HepG2 (cell line): ENCODE results near the gene TMEM31. TPM values are rescaled to one million over a fixed set of nuclear protein-coding genes. Genes with fewer than 3 reads are reported as not detected.

Experiments used
- ATAC-seq: fragments of 200-7000 bp; cut with Tn5 transposase; 3 replicates; pipeline ENCODE4 v1.9.1; 2020; ENCODE audit warnings: mild to moderate bottlenecking, moderate library complexity
- BruUV-seq: library from RNA; stranded (reverse); fragments of 400-500 nt; replicated peaks from 2 replicates; lab custom pipeline; 2021; lab: Mats Ljungman, UMichigan
- CTCF ChIA-PET: fragments of 300-600 bp; formaldehyde crosslinking; extraction: SDS; loops from one replicate; lab custom pipeline; 2021; ENCODE audit warnings: low total read pairs, inconsistent platforms, low intra/inter-chr PET ratio; lab: Yijun Ruan, JAX
- POLR2A ChIA-PET: fragments of 350-600 bp; sonication (Branson Sonifier 250); formaldehyde crosslinking; loops from one replicate; lab custom pipeline; 2020; ENCODE audit warnings: antibody characterized with exemption, inconsistent platforms; lab: Yijun Ruan, JAX
- DNase-seq: peaks from one replicate; pipeline ENCODE4 v3.0.0-alpha.2; 2015; ENCODE audit warnings: low spot score
- FAIRE-seq: peaks from 3 replicates; lab custom pipeline; 2011; peaks lifted over from hg19 to GRCh38; lab: Jason Lieb, UNC
- H2AFZ ChIP-seq: one replicate; pipeline ENCODE4 v1.6.1; 2011; ENCODE audit warnings: low read length, inconsistent platforms
- H3K27ac ChIP-seq: fragments of 300-600 bp; 3 replicates; pipeline ENCODE4 v1.8.0; 2011; ENCODE audit warnings: mixed run types, mild to moderate bottlenecking, mixed read lengths, low read length, inconsistent platforms; ENCODE audit not compliant: insufficient read depth; ENCODE audit errors: extremely low read length
- H3K27me3 ChIP-seq, 2 experiments: fragments of 200-600 bp in 1 of 2; 2 replicates in 1 of 2; 3 replicates in 1 of 2; pipeline versions ENCODE4 v1.6.0 to v1.8.0; 2011; ENCODE audit warnings: low read length in 2 of 2, mild to moderate bottlenecking in 2 of 2, moderate library complexity in 2 of 2, inconsistent platforms in 1 of 2; ENCODE audit not compliant: insufficient read depth in 2 of 2, control insufficient read depth in 1 of 2
- H3K36me3 ChIP-seq, 2 experiments: fragments of 200-600 bp in 1 of 2; replicated peaks in 1 of 2; 2 replicates in 1 of 2; 3 replicates in 1 of 2; pipeline versions ENCODE4 v1.5.1 to v1.8.0; 2011; ENCODE audit warnings: low read length in 2 of 2, inconsistent platforms in 1 of 2; ENCODE audit not compliant: insufficient read depth in 2 of 2, control insufficient read depth in 1 of 2
- H3K4me1 ChIP-seq: 2 replicates; pipeline ENCODE4 v1.5.1; 2012; ENCODE audit warnings: low read length, inconsistent platforms; ENCODE audit not compliant: insufficient read depth
- H3K4me2 ChIP-seq: 2 replicates; pipeline ENCODE4 v1.6.0; 2011; ENCODE audit warnings: low read depth, low read length, inconsistent platforms
- H3K4me3 ChIP-seq, 3 experiments: fragments of 200-600 bp in 1 of 3; sonication (generic), shearing (Covaris generic) in 1 of 3; replicated peaks in 1 of 3; 2 replicates each; pipeline ENCODE4 v1.5.1; 2011 to 2016; ENCODE audit warnings: low read length in 3 of 3, inconsistent platforms in 2 of 3, low read depth in 2 of 3, mild to moderate bottlenecking in 2 of 3, control low read depth in 1 of 3, mixed read lengths in 1 of 3; ENCODE audit not compliant: insufficient read depth in 1 of 3
- H3K79me2 ChIP-seq: one replicate; pipeline ENCODE4 v1.6.1; 2011; ENCODE audit warnings: low read length, inconsistent platforms; ENCODE audit not compliant: insufficient read depth
- H3K9ac ChIP-seq: 2 replicates; pipeline ENCODE4 v1.6.0; 2011; ENCODE audit warnings: mild to moderate bottlenecking, low read depth, low read length, inconsistent platforms; ENCODE audit not compliant: insufficient read depth
- H3K9me3 ChIP-seq: 2 replicates; pipeline ENCODE4 v1.5.1; 2012; ENCODE audit warnings: mild to moderate bottlenecking, low read length
- H4K20me1 ChIP-seq: 2 replicates; pipeline ENCODE4 v1.6.0; 2011; ENCODE audit warnings: inconsistent platforms, mild to moderate bottlenecking, low read length, moderate library complexity; ENCODE audit not compliant: insufficient read depth
- CBX1 ChIP-seq: IDR thresholded peaks from one replicate; pipeline ENCODE4 v1.6.1; 2016; ENCODE audit warnings: antibody characterized with exemption, low read depth
- DNMT1 ChIP-seq: sonication (generic); formaldehyde crosslinking; IDR thresholded peaks from 2 replicates; pipeline ENCODE4 v1.5.1; 2020; ENCODE audit warnings: mild to moderate bottlenecking, missing genetic modification reagents
- DR1 ChIP-seq: sonication (generic); formaldehyde crosslinking; IDR thresholded peaks from 2 replicates; pipeline ENCODE4 v1.8.0; 2021; ENCODE audit warnings: mild to moderate bottlenecking, missing genetic modification reagents, inconsistent platforms
- ERF ChIP-seq: IDR thresholded peaks from 2 replicates; pipeline ENCODE4 v1.6.1; 2018; ENCODE audit warnings: missing biosample characterization, missing genetic modification reagents
- KAT7 ChIP-seq: IDR thresholded peaks from 2 replicates; pipeline ENCODE4 v1.6.1; 2018; ENCODE audit warnings: borderline replicate concordance, missing compliant biosample characterization
- MIER3 ChIP-seq: IDR thresholded peaks from 2 replicates; pipeline ENCODE4 v1.6.1; 2016; ENCODE audit warnings: missing compliant biosample characterization, borderline replicate concordance
- NFYB ChIP-seq: sonication (generic); formaldehyde crosslinking; IDR thresholded peaks from 2 replicates; pipeline ENCODE4 v1.4.0; 2020; ENCODE audit warnings: missing genetic modification reagents
- RFX3 ChIP-seq: IDR thresholded peaks from 2 replicates; pipeline ENCODE4 v1.6.1; 2016; ENCODE audit warnings: missing biosample characterization, missing genetic modification reagents
- SMAD3 ChIP-seq: sonication (generic); formaldehyde crosslinking; IDR thresholded peaks from 2 replicates; pipeline ENCODE4 v1.4.0; 2020; ENCODE audit warnings: missing genetic modification reagents
- SNAPC4 ChIP-seq: sonication (generic); formaldehyde crosslinking; IDR thresholded peaks from 2 replicates; pipeline ENCODE4 v1.4.0; 2020; ENCODE audit warnings: mild to moderate bottlenecking, missing genetic modification reagents
- ZBTB21 ChIP-seq: sonication (generic); formaldehyde crosslinking; IDR thresholded peaks from 2 replicates; pipeline ENCODE4 v1.4.0; 2020; ENCODE audit warnings: missing genetic modification reagents
- ZNF326 ChIP-seq: sonication (generic); formaldehyde crosslinking; IDR thresholded peaks from 2 replicates; pipeline ENCODE4 v1.4.0; 2020; ENCODE audit warnings: missing genetic modification reagents, borderline replicate concordance
- ZNF557 ChIP-seq: sonication (generic); formaldehyde crosslinking; IDR thresholded peaks from 2 replicates; pipeline ENCODE4 v1.4.0; 2020; ENCODE audit warnings: missing genetic modification reagents
- ZNF878 ChIP-seq: sonication (generic); formaldehyde crosslinking; IDR thresholded peaks from 2 replicates; pipeline ENCODE4 v1.8.1; 2023; ENCODE audit warnings: mild to moderate bottlenecking, missing genetic modification reagents, moderate library complexity
- ZSCAN25 ChIP-seq: sonication (generic); formaldehyde crosslinking; IDR thresholded peaks from 2 replicates; pipeline ENCODE4 v1.8.0; 2022; ENCODE audit warnings: mild to moderate bottlenecking, missing genetic modification reagents
- WGBS: methylation state at CpG from one replicate; pipeline ENCODE4 v1.1.6; 2017; ENCODE audit warnings: low lambda C conversion rate; 5-methylcytosine and 5-hydroxymethylcytosine counted together
- in situ Hi-C: cut with HindIII; loops from 2 replicates; pipeline ENCODE4 v1.10.0; 2017; ENCODE audit warnings: low pct_unique_long_range_greater_than_20kb; ENCODE audit not compliant: extremely low pct_ligation_motif_present
- intact Hi-C: fragments of 100-400 bp; cut with micrococcal nuclease; formaldehyde crosslinking; loops from one replicate; pipeline ENCODE4 v1.10.0; 2022; ENCODE audit not compliant: unreplicated experiment
- polyA plus RNA-seq, 8 experiments: library from polyadenylated mRNA; depleted of rRNA in 3 of 8; stranded (reverse) in 7 of 8; unstranded in 1 of 8; fragments of >200 nt; fragmentation: Illumina TruSeq in 4 of 8; extraction: Trizol in 4 of 8; gene quantifications; 2 replicates each; pipeline versions ENCODE4 v1.2.1 to v1.2.3, GENCODE V29; 2011 to 2016; ENCODE audit warnings: low read depth in 4 of 8, missing spikeins in 1 of 8, mixed read lengths in 1 of 8; ENCODE audit not compliant: insufficient read depth in 1 of 8
- total RNA-seq, 5 experiments: library from RNA; depleted of rRNA; stranded (reverse); fragments of >200 nt; fragmentation: Illumina TruSeq; extraction: Trizol; gene quantifications; 2 replicates each; pipeline ENCODE4 v1.2.3, GENCODE V29; 2016; ENCODE audit warnings: low read depth in 1 of 5
- TF ChIP-seq, protein P1 (sequence below): sonication (generic); formaldehyde crosslinking; IDR thresholded peaks from 2 replicates; pipeline ENCODE4 v1.8.0; 2022; ENCODE audit warnings: missing genetic modification reagents, mild to moderate bottlenecking, borderline replicate concordance

TMEM31 gene
- total and polyA plus RNA-seq, 2 of the 13 experiments (the other 11 are each of a cell fraction or from before 2014, with no cell fraction given) = 0.16 TPM; not detected in 1

- Histone ChIP-seq H3K9me3 (no peaks in the 10 kb centered on the region), H3K4me1 (no peaks in the 10 kb centered on the region), H3K36me3 (no peaks in the 10 kb centered on the region), H3K4me3 (no peak overlapping the region), H3K27ac (no peak overlapping the region), H2AFZ (no peak overlapping the region), H4K20me1 (no peaks in the 10 kb centered on the region), H3K9ac (no peak overlapping the region), H3K79me2 (no peaks in the 10 kb centered on the region), H3K4me2 (no peak overlapping the region), H3K27me3 (peaks cover 3 to 4% of the 10 kb centered on the region in 2 experiments; a peak in 3 of 5 replicates)
- no peak for ATAC-seq
- intact Hi-C loops = no loop called here
- in situ Hi-C loops = no loop called here
- TF ChIP-seq SMAD3 (no peak), ERF (CRISPR knock-in tag) (no peak), ZSCAN25 (CRISPR knock-in tag) (no peak), SNAPC4 (no peak), NFYB (CRISPR knock-in tag) (no peak), ZBTB21 (CRISPR knock-in tag) (no peak), ZNF878 (CRISPR knock-in tag) (no peak), KAT7 (CRISPR knock-in tag) (no peak), ZNF557 (no peak), DR1 (CRISPR knock-in tag) (no peak), ZNF326 (CRISPR knock-in tag) (no peak), MIER3 (CRISPR knock-in tag) (no peak), CBX1 (no peak), DNMT1 (CRISPR knock-in tag) (no peak), RFX3 (CRISPR knock-in tag) (no peak)
- TF ChIP-seq, protein P1, sequence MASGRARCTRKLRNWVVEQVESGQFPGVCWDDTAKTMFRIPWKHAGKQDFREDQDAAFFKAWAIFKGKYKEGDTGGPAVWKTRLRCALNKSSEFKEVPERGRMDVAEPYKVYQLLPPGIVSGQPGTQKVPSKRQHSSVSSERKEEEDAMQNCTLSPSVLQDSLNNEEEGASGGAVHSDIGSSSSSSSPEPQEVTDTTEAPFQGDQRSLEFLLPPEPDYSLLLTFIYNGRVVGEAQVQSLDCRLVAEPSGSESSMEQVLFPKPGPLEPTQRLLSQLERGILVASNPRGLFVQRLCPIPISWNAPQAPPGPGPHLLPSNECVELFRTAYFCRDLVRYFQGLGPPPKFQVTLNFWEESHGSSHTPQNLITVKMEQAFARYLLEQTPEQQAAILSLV (CRISPR knock-in tag) = no peak
- no peak for FAIRE-seq
- no peak for DNase-seq
- ChIA-PET CTCF (no interaction called here), POLR2A (no interaction called here)
- BruUV-seq = no TSS peak
- WGBS = 0% methylated on average over 3 of the region's 5 CpGs
These were observed 18.3 kb downstream of the TMEM31 start for GRCh38 chrX:103729015-103729414.
